Nephron (organoid): ENCODE data around the gene ZNRF1.

Experiments
- H3K27ac Mint-ChIP-seq, 3 experiments: 2 replicates each; pipeline ENCODE4 v1.8.0; 2020; ENCODE audit warnings: mixed read lengths in 3 of 3, mild to moderate bottlenecking in 2 of 3, moderate library complexity in 1 of 3
- H3K27me3 Mint-ChIP-seq: 2 replicates; pipeline ENCODE4 v1.8.0; 2021; ENCODE audit warnings: low read depth, mild to moderate bottlenecking, moderate library complexity, mixed read lengths
- H3K36me3 Mint-ChIP-seq: 2 replicates; pipeline ENCODE4 v1.8.0; 2020; ENCODE audit warnings: low read depth, mixed read lengths
- H3K4me1 Mint-ChIP-seq: 2 replicates; pipeline ENCODE4 v1.8.0; 2020; ENCODE audit warnings: mixed read lengths
- H3K4me3 Mint-ChIP-seq, 3 experiments: 2 replicates each; pipeline ENCODE4 v1.8.0; 2020; ENCODE audit warnings: mild to moderate bottlenecking in 3 of 3, mixed read lengths in 3 of 3, moderate library complexity in 2 of 3
- H3K9me3 Mint-ChIP-seq: 2 replicates; pipeline ENCODE4 v1.8.0; 2020; ENCODE audit warnings: mixed read lengths
- TF ChIP-seq, protein P1 (sequence below), 3 experiments: fragments of 200-600 bp; sonication (generic); IDR thresholded peaks; one replicate each; pipeline ENCODE4 v1.5.0; 2021; ENCODE audit warnings: antibody characterized with exemption in 3 of 3; ENCODE audit not compliant: unreplicated experiment in 3 of 3

ZNRF1 gene

DNA sequence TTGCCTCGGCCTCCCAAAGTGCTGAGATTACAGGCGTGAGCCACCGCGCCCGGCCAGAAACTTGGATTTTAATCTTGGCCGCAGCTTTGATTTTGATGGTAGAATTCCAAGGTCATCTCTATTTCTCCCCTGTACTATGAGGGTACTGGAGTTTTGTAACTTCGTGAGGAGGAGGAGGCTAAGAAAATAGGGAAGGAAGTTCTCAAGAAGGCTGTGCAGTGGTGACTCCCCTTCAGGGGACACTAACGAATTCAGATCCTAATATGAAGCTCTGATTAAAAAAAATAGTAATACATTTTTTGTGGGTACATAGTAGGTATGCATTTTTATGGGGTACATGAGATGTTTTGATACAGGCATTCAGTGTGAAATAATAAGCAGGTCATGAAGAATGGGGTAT lies 61.9 kb downstream of the ZNRF1 start:
- peaks cover 42% of the 10 kb centered on the region for H3K4me1 Mint-ChIP-seq
- no peaks in the 10 kb centered on the region for H3K9me3 Mint-ChIP-seq
- H3K36me3 Mint-ChIP-seq = peaks cover 8% of the 10 kb centered on the region
- no peak overlapping the region for H3K27ac Mint-ChIP-seq
- no peak overlapping the region for H3K4me3 Mint-ChIP-seq
- TF ChIP-seq, protein P1, sequence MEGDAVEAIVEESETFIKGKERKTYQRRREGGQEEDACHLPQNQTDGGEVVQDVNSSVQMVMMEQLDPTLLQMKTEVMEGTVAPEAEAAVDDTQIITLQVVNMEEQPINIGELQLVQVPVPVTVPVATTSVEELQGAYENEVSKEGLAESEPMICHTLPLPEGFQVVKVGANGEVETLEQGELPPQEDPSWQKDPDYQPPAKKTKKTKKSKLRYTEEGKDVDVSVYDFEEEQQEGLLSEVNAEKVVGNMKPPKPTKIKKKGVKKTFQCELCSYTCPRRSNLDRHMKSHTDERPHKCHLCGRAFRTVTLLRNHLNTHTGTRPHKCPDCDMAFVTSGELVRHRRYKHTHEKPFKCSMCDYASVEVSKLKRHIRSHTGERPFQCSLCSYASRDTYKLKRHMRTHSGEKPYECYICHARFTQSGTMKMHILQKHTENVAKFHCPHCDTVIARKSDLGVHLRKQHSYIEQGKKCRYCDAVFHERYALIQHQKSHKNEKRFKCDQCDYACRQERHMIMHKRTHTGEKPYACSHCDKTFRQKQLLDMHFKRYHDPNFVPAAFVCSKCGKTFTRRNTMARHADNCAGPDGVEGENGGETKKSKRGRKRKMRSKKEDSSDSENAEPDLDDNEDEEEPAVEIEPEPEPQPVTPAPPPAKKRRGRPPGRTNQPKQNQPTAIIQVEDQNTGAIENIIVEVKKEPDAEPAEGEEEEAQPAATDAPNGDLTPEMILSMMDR (IDR thresholded peaks at IDR 0.05; ENCODE audit: unreplicated experiment in 3 of 3) = no peak
- no peaks in the 10 kb centered on the region for H3K27me3 Mint-ChIP-seq

DNA sequence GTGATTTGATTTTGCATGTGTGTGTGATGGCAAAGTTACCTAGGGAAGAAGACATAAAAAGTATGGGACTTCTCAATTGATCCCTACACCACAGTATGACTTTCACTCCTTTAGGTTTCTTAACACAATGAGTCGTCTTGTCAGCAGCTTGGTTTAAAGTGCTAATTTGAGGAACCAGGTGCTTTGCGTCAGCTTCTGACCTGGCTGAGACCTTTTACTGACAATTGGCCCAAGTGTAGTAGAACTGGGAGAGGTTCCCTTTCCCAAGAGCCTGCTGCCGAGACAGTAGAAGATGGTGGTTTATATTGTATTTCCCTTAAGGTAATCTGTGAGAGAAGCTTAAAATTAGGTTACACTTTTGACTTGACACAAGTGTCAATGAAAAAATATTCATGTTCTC lies 62.8 kb downstream of the ZNRF1 start:
- TF ChIP-seq, protein P1 (IDR thresholded peaks at IDR 0.05; ENCODE audit: unreplicated experiment in 3 of 3) = no peak
- Mint-ChIP-seq H3K4me3 (no peak overlapping the region), H3K4me1 (peaks cover 40% of the 10 kb centered on the region), H3K27me3 (no peaks in the 10 kb centered on the region), H3K9me3 (no peaks in the 10 kb centered on the region), H3K36me3 (peaks cover 4% of the 10 kb centered on the region), H3K27ac (peak overlapping the region; percentile 37 to 78 (median 74))

DNA sequence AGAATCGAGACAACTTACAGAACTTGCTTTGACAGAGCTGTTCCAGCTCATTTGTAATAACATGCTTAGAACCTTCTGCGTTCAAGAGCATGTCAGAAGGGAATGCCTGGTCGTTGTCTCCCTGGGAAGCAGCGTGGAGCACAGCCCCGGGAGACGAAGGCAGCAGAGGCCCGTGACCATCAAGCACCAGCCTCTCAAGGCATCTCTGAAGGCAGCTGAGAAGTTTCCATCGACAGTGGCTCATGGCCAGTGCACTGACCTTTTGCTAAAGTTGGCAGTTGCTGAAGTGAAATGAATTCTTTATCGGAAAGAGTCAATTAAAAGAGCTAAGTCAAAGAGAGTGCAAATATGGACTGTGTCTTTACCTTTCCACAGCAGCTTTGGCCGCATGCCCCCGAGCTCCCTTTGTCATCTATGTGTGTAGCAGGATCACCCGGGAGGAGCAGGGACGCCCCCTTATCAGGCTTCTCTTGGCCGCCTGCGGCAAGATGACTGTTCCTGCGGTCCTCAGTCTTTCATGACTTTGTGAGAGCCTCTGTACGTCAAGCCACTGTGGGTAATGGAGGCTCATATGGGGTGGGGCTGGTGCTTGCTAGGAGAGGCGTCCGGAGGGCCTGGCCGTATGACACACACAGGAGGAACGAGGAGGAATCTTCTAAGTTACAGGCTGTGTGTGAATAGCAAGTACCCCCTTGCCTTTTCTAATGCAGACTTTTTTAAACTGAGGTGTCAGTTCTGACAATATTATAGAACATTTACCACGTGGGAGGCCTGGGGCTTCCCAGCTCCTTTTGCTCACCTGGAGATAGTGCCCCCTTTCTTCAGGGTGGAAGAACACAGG lies 63.5 kb downstream of the ZNRF1 start:
- Mint-ChIP-seq H3K27ac (peak overlapping the region; percentile 37 to 78 (median 74)), H3K36me3 (no peaks in the 10 kb centered on the region), H3K9me3 (no peaks in the 10 kb centered on the region), H3K4me1 (peaks cover 42% of the 10 kb centered on the region), H3K4me3 (no peak overlapping the region), H3K27me3 (no peaks in the 10 kb centered on the region)
- TF ChIP-seq, protein P1 (IDR thresholded peaks at IDR 0.05; ENCODE audit: unreplicated experiment in 3 of 3) = no peak

DNA sequence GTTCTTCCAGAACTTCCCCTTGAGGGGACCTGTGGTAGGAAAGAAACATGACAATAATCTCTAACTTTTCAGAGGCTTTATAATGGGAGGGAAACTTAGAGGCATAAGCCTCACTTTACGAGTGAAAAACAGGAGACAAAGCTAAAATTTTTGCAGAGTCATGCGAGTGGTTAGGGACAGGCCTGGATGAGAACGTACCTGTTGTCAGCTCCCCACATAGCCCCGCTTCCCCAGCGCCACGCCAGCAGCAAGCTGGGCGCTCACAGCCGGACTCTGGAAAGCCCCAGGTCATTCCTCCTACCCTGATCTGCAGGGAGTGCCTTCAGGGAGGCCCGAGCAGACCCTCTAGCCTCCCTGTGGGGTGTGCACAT lies 64.1 kb downstream of the ZNRF1 start:
- Mint-ChIP-seq H3K36me3 (no peaks in the 10 kb centered on the region), H3K27me3 (no peaks in the 10 kb centered on the region), H3K4me1 (peaks cover 46% of the 10 kb centered on the region), H3K9me3 (no peaks in the 10 kb centered on the region), H3K27ac (peak overlapping the region in 2 of 3 experiments; percentile 37 to 72), H3K4me3 (no peak overlapping the region)
- TF ChIP-seq, protein P1 (IDR thresholded peaks at IDR 0.05; ENCODE audit: unreplicated experiment in 3 of 3) = no peak

DNA sequence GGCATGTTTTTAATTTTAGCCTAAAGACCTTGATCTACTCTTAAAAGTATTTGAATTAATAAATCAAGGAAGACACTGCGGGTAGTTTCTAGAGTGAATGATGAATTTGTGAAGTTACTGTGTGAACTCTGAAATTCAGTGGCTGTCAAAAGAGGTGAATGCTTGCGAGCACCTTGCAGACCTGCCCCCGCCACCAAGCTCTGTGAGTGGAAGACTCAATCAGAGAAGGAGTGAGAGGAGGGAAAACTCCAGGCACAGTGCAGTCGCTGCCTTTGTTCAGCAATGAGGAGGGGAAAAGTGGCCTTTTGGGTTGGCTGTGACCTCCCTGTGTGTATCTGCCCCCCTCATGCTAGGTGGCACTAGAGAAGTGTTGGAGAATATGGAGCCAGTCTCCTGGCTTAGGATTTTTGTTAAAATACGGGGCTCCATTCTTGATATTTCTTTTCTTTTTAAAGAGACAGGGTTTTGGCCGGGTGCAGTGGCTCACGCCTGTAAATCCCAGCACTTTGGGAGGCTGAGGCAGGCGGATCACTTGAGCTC lies 64.8 kb downstream of the ZNRF1 start:
- TF ChIP-seq, protein P1 (IDR thresholded peaks at IDR 0.05; ENCODE audit: unreplicated experiment in 3 of 3) = no peak
- Mint-ChIP-seq H3K27ac (peak overlapping the region in 2 of 3 experiments; percentile 42 to 46), H3K27me3 (no peaks in the 10 kb centered on the region), H3K4me1 (peaks cover 46% of the 10 kb centered on the region), H3K9me3 (no peaks in the 10 kb centered on the region), H3K36me3 (no peaks in the 10 kb centered on the region), H3K4me3 (no peak overlapping the region)
